ENCODE data around the gene APIP.

DNA sequence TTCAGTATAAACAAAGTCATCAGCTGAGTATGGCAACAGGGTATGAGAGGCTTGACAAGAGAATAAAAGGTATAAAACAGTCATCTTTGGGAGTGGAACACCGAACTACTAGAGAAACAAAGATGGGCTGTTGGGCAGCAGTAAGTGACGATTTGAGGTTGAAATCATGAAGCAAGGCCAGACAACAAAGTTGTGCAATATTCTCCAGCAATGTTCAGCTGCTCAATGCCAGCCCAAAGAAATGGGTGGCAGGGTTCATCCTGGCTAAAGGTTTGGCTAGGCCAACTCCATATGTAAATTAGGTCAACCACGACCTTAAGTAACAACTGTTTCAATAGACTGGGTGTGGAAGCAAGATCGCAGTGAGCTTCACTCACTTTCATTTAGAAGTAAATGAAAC is 6.2 kb downstream of the APIP start:
- TF ChIP-seq CTCF (IDR thresholded peaks at IDR 0.05) = no peak
- TF ChIP-seq POLR2A (IDR thresholded peaks at IDR 0.05) = no peak

All from Peyer's patch (tissue), 4 donors.